ENCODE results near the gene PRKCD. TPM values are rescaled to one million over a fixed set of nuclear protein-coding genes. Genes with fewer than 3 reads are reported as not detected.

PRKCD gene
- total RNA-seq, 1 experiment from 2014 or later, result 22.7 TPM

GRCh38 chr3:53231532-53232511, 70.8 kb downstream of the PRKCD start:
- Histone ChIP-seq H3K4me3 (ENCODE audit: low read length) (no peak overlapping the region), H3K27ac (ENCODE audit: low read length) (no peak overlapping the region), H3K9me2 (replicated peaks; ENCODE audit: insufficient read depth, low read length) (no peaks in the 10 kb centered on the region), H3K27me3 (ENCODE audit: low read length) (no peaks in the 10 kb centered on the region), H3K4me2 (ENCODE audit: low read depth, low read length, poor library complexity, severe bottlenecking) (no peak overlapping the region), H3K36me3 (ENCODE audit: insufficient read depth, low read length) (peaks cover 58% of the 10 kb centered on the region), H3K9ac (ENCODE audit: low read length) (no peak overlapping the region), H3K79me2 (ENCODE audit: low read length) (no peaks in the 10 kb centered on the region), H3K9me3 (ENCODE audit: low read length) (no peaks in the 10 kb centered on the region), H4K20me1 (ENCODE audit: insufficient read depth, low read depth, low read length) (peaks cover 36% of the 10 kb centered on the region), H3K4me1 (ENCODE audit: low read length) (no peaks in the 10 kb centered on the region), H2AFZ (ENCODE audit: low read length) (no peak overlapping the region)
- no peak for DNase-seq

DNA sequence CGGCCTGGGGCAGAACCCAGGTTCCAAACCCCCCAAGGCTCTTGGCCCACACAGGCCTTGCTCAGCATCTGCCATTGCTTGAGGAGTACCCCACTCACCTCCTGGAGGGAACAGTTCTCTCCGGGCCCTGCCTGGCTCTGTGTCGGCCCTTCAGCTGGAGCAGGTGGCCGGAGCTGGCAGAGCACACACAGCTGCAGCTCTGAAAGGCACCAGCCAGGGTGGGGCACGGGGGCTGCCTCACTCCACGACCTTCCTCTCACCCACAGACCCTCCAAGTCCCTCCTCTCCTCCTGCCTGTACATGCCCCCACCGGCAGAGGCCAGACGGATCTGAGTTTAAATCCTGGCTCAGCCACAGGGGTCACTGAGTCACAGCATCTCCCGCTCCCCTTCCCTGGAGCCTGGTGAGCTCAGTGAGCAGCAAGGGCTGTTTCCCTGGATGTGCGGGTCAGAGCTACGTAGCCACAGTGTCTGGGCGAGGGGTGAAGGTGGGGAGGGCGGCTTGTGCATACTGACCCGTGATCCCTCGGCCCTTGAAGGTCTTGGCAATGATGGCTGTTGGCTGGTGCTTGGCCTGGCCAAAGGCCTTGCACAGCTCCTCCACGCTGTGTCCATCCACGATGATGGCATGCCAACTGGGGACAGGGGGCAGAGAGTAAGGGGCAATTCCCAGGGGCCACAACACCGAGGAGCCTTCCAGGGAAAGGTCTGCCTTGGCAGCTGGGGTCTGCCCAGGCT, 71.8 kb downstream of the PRKCD start:
- no peak overlapping the region for H2AFZ ChIP-seq (ENCODE audit: low read length)
- H3K27me3 ChIP-seq (ENCODE audit: low read length), result no peaks in the 10 kb centered on the region
- no peak for DNase-seq
- H3K9ac ChIP-seq (ENCODE audit: low read length), result no peak overlapping the region
- H3K27ac ChIP-seq (ENCODE audit: low read length), result no peak overlapping the region
- no peaks in the 10 kb centered on the region for H3K9me2 ChIP-seq (replicated peaks; ENCODE audit: insufficient read depth, low read length)
- peaks cover 36% of the 10 kb centered on the region for H4K20me1 ChIP-seq (ENCODE audit: insufficient read depth, low read depth, low read length)
- H3K4me1 ChIP-seq (ENCODE audit: low read length), result no peaks in the 10 kb centered on the region
- no peaks in the 10 kb centered on the region for H3K9me3 ChIP-seq (ENCODE audit: low read length)
- H3K79me2 ChIP-seq (ENCODE audit: low read length), result no peaks in the 10 kb centered on the region
- no peak overlapping the region for H3K4me2 ChIP-seq (ENCODE audit: low read depth, low read length, poor library complexity, severe bottlenecking)
- peaks cover 59% of the 10 kb centered on the region for H3K36me3 ChIP-seq (ENCODE audit: insufficient read depth, low read length)
- H3K4me3 ChIP-seq (ENCODE audit: low read length), result no peak overlapping the region

- H3K9me2 ChIP-seq (replicated peaks; ENCODE audit: insufficient read depth, low read length), result no peaks in the 10 kb centered on the region
- H3K9me3 ChIP-seq (ENCODE audit: low read length), result no peaks in the 10 kb centered on the region
- H3K79me2 ChIP-seq (ENCODE audit: low read length), result no peaks in the 10 kb centered on the region
- H3K27me3 ChIP-seq (ENCODE audit: low read length), result no peaks in the 10 kb centered on the region
- DNase-seq, result no peak
- peaks cover 26% of the 10 kb centered on the region for H4K20me1 ChIP-seq (ENCODE audit: insufficient read depth, low read depth, low read length)
- H3K9ac ChIP-seq (ENCODE audit: low read length), result no peak overlapping the region
- H3K4me2 ChIP-seq (ENCODE audit: low read depth, low read length, poor library complexity, severe bottlenecking), result no peak overlapping the region
- H3K36me3 ChIP-seq (ENCODE audit: insufficient read depth, low read length), result peaks cover 61% of the 10 kb centered on the region
- H2AFZ ChIP-seq (ENCODE audit: low read length), result no peak overlapping the region
- no peaks in the 10 kb centered on the region for H3K4me1 ChIP-seq (ENCODE audit: low read length)
- H3K27ac ChIP-seq (ENCODE audit: low read length), result no peak overlapping the region
- H3K4me3 ChIP-seq (ENCODE audit: low read length), result no peak overlapping the region
Measured at GRCh38 chr3:53234130-53234840, 73.3 kb downstream of the PRKCD start.

DNA sequence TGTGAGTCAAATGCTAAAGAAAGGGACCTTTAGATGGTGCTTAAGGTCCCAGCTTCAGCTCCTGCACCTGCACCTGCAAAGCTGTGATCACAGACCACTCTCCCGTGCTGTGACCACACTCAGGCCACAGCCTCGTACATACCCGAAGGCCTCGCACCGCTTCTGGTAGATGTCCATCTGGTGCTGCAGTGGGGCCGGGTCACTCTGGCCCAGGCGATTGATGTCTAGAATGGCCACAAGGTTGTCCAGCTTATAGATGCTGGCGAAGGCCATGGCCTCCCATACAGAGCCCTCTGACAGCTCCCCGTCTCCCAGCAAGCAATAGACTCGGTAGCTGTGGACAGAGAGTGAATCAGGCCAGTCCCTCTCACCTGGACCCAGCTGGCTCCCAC, 73.8 kb downstream of the PRKCD start:
- H3K4me1 ChIP-seq (ENCODE audit: low read length), result no peaks in the 10 kb centered on the region
- no peaks in the 10 kb centered on the region for H3K27me3 ChIP-seq (ENCODE audit: low read length)
- H3K9me2 ChIP-seq (replicated peaks; ENCODE audit: insufficient read depth, low read length), result no peaks in the 10 kb centered on the region
- peaks cover 61% of the 10 kb centered on the region for H3K36me3 ChIP-seq (ENCODE audit: insufficient read depth, low read length)
- no peak overlapping the region for H3K9ac ChIP-seq (ENCODE audit: low read length)
- H3K79me2 ChIP-seq (ENCODE audit: low read length), result no peaks in the 10 kb centered on the region
- H2AFZ ChIP-seq (ENCODE audit: low read length), result no peak overlapping the region
- DNase-seq, result no peak
- H3K4me3 ChIP-seq (ENCODE audit: low read length), result no peak overlapping the region
- H3K27ac ChIP-seq (ENCODE audit: low read length), result no peak overlapping the region
- peaks cover 25% of the 10 kb centered on the region; the same call in 1 of the 2 replicates for H4K20me1 ChIP-seq (ENCODE audit: insufficient read depth, low read depth, low read length)
- no peak overlapping the region for H3K4me2 ChIP-seq (ENCODE audit: low read depth, low read length, poor library complexity, severe bottlenecking)
- no peaks in the 10 kb centered on the region for H3K9me3 ChIP-seq (ENCODE audit: low read length)

- Histone ChIP-seq H3K9me2 (replicated peaks; ENCODE audit: insufficient read depth, low read length) (no peaks in the 10 kb centered on the region), H3K27ac (ENCODE audit: low read length) (no peak overlapping the region), H3K79me2 (ENCODE audit: low read length) (no peaks in the 10 kb centered on the region), H3K36me3 (ENCODE audit: insufficient read depth, low read length) (peaks cover 63% of the 10 kb centered on the region), H3K9ac (ENCODE audit: low read length) (no peak overlapping the region), H4K20me1 (ENCODE audit: insufficient read depth, low read depth, low read length) (peaks cover 23% of the 10 kb centered on the region; the same call in 1 of the 2 replicates), H3K9me3 (ENCODE audit: low read length) (no peaks in the 10 kb centered on the region), H2AFZ (ENCODE audit: low read length) (no peak overlapping the region), H3K27me3 (ENCODE audit: low read length) (no peaks in the 10 kb centered on the region), H3K4me2 (ENCODE audit: low read depth, low read length, poor library complexity, severe bottlenecking) (no peak overlapping the region), H3K4me3 (ENCODE audit: low read length) (no peak overlapping the region), H3K4me1 (ENCODE audit: low read length) (no peaks in the 10 kb centered on the region)
- no peak for DNase-seq
Measured at GRCh38 chr3:53235545-53235944, 74.5 kb downstream of the PRKCD start.

GRCh38 chr3:53236112-53236841, 75.3 kb downstream of the PRKCD start:
- Histone ChIP-seq H3K9ac (ENCODE audit: low read length) (no peak overlapping the region), H4K20me1 (ENCODE audit: insufficient read depth, low read depth, low read length) (peaks cover 22% of the 10 kb centered on the region; the same call in 1 of the 2 replicates), H3K27me3 (ENCODE audit: low read length) (no peaks in the 10 kb centered on the region), H3K4me3 (ENCODE audit: low read length) (no peak overlapping the region), H2AFZ (ENCODE audit: low read length) (no peak overlapping the region), H3K9me3 (ENCODE audit: low read length) (no peaks in the 10 kb centered on the region), H3K9me2 (replicated peaks; ENCODE audit: insufficient read depth, low read length) (no peaks in the 10 kb centered on the region), H3K79me2 (ENCODE audit: low read length) (0 out of 2 replicates have a peak, but pooled peaks cover 4% of the 10 kb centered on the region), H3K36me3 (ENCODE audit: insufficient read depth, low read length) (peaks cover 62% of the 10 kb centered on the region), H3K27ac (ENCODE audit: low read length) (peak overlapping the region; percentile 57), H3K4me2 (ENCODE audit: low read depth, low read length, poor library complexity, severe bottlenecking) (no peak overlapping the region), H3K4me1 (ENCODE audit: low read length) (no peaks in the 10 kb centered on the region)
- no peak for DNase-seq

- H3K79me2 ChIP-seq (ENCODE audit: low read length), result peaks cover 23% of the 10 kb centered on the region
- H2AFZ ChIP-seq (ENCODE audit: low read length), result no peak overlapping the region
- no peaks in the 10 kb centered on the region for H3K9me2 ChIP-seq (replicated peaks; ENCODE audit: insufficient read depth, low read length)
- no peaks in the 10 kb centered on the region for H3K4me1 ChIP-seq (ENCODE audit: low read length)
- no peaks in the 10 kb centered on the region for H3K9me3 ChIP-seq (ENCODE audit: low read length)
- peaks cover 60% of the 10 kb centered on the region for H3K36me3 ChIP-seq (ENCODE audit: insufficient read depth, low read length)
- no peak overlapping the region for H3K9ac ChIP-seq (ENCODE audit: low read length)
- H4K20me1 ChIP-seq (ENCODE audit: insufficient read depth, low read depth, low read length), result peaks cover 35% of the 10 kb centered on the region
- no peak overlapping the region for H3K4me2 ChIP-seq (ENCODE audit: low read depth, low read length, poor library complexity, severe bottlenecking)
- no peaks in the 10 kb centered on the region for H3K27me3 ChIP-seq (ENCODE audit: low read length)
- no peak for DNase-seq
- H3K27ac ChIP-seq (ENCODE audit: low read length), result no peak overlapping the region
- H3K4me3 ChIP-seq (ENCODE audit: low read length), result no peak overlapping the region
Measured at GRCh38 chr3:53238051-53238850, 77.2 kb downstream of the PRKCD start.
